GM21737 (cell line): Measurements from ENCODE around the gene FBXL13.
"Not testable (repeated sequence)": the region's sequence is repeated elsewhere in the genome, so short reads cannot be mapped to it uniquely, and the experiment has no call there.

Source experiments
- ATAC-seq: cut with Tn5 transposase; IDR thresholded peaks from one replicate; pipeline ENCODE4 v1.9.1; 2021; ENCODE audit warnings: mild to moderate bottlenecking, moderate library complexity; ENCODE audit not compliant: unreplicated experiment

Gene FBXL13

DNA sequence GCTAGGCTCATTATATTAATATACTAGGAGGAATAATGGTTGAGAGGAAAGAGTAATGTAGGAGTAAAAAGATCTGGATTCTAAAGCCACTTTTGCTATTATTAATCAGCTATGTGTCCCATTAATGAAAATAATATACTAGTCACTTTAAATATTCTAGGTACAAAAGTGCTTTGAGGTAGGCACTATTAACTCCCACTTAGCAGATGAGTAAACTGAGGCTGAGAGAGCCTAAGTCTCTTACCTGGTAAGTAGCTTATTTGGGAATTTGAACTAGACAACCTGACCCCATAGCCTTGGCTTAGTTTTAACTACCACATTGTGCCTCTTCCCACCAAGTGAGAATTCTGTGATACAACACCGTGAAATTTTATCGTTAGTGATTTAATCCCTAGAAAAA lies 6.3 kb upstream of the FBXL13 start:
- ATAC-seq, result no peak

DNA sequence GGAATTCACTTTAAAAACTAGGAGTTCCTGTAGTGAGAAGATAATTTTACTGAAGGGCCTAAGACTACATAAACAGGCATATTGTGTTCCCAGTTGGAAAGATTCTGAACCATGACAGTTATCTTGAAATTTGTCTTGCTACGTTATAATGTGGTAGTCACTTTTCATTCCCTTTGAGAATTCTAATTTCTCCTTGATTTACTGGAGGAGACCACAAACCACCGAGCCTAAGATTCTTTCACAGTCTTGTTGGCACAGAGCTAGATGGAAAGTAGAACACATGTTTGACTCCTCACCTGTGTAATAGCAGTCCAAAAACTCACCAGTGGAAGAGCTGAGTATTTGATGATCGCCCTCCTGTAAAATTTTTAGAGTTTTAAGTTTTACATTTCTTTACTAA lies 5.2 kb upstream of the FBXL13 start:
- ATAC-seq, result no peak

DNA sequence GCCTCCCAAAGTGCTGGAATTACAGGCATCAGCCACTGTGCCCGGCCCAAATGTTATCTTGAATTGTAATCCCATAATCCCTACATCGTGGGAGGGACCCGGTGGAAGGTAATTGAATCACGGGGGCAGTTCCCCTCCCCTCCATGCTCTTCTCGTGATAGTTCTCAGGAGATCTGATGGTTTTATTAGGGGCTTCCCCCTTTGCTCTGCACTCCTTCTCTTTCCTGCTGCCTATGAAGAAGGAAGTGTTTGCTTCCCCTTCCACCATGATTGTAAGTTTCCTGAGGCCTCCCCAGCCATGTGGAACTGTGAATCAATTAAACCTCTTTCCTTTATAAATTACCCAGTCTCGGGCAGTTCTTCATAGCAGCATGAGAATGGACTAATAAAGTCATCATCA lies 3.6 kb upstream of the FBXL13 start:
- ATAC-seq, result not testable (repeated sequence)

DNA sequence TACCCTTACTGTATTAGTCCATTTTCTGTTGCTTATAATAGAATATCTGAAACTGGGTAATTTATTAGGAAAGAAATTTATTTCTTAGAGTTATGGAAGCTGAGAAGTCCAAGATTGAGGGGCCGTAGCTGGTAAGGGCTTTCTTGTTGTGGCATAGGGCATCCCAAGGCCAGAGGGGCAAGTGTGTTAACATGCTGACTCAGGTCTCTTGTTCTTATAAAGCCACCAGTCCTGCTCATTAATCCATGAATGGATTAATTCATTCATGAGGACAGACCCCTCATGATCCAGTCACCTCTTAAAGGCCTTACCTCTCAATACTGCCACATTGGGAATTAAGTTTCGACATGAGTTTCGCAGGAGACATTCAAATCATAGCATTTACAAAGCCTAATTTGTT lies 2.7 kb upstream of the FBXL13 start:
- ATAC-seq, result no peak

DNA sequence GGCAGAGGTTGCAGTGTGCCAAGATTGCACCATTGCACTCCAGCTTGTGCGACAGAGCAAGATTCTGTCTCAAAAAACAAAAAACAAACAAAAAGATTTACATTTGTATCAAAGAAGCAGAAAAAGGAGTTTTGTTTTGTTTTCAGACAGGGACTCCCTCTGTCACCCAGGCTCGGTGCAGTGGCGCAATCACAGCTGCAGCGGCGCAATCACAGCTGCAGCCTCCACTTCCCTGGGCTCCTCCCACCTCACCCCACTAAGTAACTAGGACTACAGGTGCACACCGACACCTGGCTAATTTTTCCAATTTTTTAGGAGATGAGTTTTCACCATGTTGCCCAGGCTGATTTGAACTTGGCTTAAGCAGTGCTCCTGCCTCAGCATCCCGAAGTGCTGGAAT lies 2.2 kb upstream of the FBXL13 start:
- no peak for ATAC-seq

DNA sequence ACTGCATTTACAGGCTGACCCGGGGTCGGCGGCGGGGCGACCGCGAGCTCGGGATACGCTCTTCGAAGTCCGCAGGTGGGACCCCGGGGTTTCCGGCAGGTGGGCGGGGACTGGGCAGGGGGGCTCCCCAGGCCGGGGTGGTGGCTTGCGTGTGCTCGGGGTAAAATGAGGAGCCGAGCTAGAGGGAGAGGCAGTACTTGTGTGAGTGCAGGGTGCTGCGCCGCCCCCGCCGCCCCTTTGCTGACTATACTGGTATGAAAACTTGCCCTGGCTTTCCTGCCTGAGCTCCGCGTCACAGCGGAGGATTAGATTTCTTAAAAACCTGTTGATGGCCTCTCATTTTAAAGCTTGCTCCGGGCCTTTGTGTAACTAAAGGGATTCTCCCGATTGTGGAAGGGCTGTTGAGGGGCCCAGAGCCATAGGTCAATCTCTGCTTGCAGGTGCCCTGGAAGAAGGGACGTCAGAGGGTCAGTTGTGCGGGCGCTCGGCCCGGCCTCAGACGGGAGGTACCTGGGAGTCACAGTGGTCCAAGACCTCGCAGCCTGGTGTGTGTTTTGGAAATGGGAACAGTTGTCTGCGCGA lies 832 bp upstream of the FBXL13 start:
- peak; percentile 44 for ATAC-seq

DNA sequence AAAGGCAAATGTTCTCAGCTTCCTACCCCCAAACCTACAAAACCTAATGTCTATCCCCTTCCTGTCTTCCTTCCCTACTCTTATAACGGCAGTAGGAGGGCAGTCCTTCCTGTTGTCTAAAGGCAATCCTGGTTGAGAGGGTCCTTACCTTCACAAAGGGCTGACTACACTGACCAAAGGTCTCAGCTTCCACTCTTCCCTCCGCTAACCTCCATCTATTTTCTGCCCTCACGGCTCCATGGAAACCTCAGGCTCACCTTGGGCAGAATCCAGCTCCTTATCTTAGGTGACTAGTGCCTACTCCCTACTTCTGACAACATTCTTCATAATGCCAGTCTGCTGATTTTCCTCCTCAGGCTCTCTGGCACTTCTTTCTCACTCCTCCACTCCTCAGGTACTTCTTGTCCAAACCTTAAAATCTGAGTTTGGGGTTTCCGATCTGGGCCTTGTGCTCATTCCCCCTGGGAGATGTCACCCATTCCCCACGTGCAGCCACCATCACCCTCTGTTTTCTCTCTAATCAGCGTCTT lies 542 bp downstream of the FBXL13 start:
- ATAC-seq, result no peak

DNA sequence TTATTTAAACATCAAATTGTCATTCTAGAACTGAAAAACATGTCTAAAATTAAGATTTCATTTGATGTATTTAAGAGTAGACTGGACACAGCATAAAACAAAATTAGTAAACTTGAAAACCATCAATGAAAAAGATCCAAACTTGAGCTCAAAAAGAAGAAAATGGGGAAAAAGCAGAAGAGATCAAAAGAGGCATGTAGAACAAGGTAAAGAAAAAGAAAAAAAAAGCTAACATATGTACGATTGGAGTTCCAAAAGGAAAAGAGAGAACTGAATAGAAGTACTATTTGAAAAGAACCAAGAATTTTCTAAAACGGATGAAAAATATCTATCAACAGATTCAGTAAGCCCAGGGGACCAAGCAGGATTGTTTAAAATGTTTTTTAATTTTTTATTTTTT lies 3.6 kb downstream of the FBXL13 start:
- no peak for ATAC-seq

DNA sequence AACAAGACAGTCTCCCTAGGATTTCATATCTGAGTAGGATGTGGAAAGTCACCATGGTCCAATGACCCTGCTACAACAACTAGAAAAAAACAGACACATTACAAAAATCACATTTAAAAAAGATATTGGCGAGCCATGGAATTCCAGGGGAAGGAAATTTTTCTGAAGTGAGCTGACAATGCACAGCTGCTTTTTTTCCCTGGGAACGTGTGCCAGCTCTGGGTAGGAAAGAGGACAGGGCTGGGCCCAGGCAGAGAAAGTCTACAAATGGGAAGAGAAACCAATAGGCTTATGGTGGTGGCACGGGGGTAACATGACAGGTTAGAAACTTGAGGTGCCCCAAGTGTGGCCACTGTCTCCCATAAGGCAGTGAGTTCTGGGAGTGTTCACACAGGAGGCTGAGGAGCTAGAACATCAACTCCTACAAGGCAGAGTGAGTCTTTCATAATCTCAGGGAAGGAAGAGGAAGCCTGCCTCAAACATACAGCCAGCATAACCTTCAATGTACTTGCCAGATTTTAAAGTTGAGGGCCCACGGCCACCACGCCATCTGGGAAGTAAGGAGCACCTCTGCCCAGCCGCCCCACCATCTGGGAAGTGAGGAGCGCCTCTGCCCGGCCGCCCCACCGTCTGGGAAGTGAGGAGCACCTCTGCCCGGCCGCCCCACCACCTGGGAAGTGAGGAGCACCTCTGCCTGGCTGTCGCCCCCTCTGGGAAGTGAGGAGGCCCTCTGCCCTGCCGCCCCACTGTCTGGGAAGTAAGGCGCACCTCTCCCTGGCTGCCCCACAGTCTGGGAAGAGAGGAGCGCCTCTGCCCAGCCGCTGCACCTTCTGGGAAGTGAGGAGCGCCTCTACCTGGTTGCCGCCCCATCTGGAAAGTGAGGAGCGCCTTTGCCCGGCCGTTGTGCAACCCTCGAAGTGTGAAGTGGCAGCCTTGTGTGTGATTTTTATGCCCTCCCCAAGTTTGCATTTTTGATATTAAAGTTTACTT lies 5.9 kb downstream of the FBXL13 start:
- no peak for ATAC-seq

DNA sequence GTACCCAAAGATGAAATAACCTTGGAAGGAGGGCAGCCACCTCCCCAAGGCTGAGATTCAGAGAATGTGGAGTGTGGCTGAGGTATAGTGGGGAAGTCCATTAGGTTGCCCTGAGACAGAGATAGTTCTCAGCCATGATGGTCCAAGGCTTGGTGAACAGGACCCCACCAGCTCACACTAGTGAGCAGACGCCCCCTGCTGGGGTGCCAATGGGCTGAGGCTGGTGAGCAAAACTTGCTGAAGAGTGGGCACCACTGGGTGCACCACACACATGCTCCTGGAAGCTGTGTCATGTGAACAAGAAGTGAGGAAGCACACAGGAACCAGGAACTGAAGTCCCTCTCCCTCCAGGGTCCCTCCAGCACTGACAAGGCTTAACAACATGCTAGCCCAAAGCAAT lies 8.9 kb downstream of the FBXL13 start:
- ATAC-seq, result no peak

DNA sequence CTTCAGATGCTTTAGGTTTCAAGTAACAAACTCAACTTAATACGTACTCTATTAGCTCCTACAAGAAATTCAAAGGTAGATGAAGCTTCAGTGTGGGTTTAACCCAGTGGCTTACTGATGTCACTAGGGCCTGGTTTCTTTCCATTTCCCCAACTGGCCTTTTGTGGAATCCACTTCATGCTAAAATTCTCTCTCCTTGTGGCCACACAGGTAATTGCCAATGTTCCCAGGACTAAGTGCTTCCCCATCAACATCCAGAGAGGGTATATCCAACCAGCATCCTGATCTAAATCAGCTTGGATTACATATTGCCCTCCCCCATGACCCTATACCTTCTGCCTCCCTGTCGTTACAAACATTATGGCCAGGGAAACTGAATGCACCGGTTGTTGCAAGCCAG lies 10.7 kb downstream of the FBXL13 start:
- no peak for ATAC-seq

DNA sequence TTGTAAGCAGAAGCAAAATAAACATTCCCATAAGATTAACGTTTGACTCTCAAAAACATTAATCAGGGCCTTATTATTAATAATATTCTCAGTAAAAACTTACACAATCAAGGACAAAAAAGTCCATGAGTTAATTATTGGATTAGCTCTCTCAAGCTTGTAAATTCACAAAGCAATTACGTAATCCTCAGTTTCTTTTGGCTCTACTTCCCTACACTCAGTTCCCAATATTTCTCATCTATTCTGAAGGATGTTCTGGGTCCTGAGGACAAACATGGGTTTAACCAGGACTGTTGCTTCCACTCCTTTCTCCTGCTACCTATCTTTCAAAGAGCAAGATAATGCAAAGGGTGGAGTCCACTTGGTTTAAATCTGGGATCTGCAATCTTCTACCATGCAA lies 15.1 kb downstream of the FBXL13 start:
- ATAC-seq, result no peak

DNA sequence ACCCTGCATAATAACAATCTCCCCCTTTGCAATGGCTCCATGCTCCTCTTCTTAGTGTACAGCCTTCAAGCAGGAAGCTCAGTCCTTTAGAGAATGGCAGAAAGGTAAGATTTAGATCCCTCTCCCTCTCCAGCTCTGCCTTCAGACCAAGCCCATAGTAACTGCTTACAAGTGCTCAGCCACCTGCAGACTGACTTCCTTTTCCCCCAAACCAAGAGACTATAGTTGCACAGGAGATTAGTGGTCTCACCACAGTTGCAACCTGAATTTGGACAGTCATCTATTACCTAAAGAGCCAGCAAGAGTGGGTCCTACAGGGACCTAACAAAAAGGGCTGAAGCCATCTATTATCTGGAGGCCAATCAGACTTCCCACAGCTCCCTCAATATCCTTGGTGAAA lies 16.5 kb downstream of the FBXL13 start:
- no peak for ATAC-seq

DNA sequence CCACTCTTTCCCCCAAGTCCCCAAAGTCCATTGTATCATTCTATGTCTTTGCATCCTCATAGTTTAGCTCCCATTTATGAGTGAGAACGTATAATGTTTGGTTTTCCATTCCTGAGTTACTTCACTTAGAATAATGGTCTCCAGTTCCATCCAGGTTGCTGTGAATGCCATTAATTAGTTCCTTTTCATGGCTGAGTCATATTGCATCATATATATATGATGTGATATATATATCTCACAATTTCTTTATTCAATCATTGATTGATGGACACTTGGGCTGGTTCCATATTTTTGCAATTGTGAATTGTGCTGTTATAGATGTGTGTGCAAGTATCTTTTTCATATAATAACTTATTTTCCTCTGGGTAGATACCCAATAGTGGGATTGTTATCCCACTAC lies 18.6 kb downstream of the FBXL13 start:
- ATAC-seq, result not testable (repeated sequence)

DNA sequence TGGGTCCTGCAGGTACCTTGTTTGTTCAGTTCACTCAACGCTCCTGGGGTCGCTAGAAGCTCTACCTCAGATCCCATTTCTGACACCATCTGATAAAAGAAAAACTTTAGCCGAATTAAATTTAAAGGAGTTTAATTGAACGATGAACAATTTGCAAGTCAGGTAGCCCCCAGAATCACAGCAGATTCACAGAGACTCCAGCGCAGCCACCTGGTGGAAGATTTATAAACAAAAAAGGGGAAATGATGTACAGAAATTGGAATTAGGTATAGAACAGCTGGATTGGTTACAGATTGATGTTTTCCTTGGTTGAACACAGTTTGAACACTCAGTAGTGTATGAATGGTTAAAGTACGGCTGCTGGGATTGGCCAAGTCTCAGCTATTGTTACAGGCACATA lies 23.1 kb downstream of the FBXL13 start:
- ATAC-seq, result no peak

DNA sequence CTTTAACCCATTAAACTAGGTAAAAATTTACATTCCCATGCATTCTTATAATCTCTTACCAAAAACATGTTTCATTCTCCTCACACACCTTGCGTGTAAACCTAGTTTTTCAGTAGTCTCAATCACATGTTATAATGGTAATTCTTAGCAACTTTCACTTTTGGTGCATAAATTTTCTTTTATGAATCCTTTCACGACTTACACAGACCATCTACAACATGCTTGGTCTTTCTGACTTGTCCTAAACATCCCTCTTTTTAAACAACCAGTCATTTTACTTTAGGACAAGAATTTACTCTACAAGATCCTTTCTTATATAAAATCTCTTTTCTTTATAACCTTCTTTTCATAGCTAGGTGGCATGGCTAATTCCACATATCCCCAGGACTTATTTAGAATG lies 25.8 kb downstream of the FBXL13 start:
- ATAC-seq, result no peak

DNA sequence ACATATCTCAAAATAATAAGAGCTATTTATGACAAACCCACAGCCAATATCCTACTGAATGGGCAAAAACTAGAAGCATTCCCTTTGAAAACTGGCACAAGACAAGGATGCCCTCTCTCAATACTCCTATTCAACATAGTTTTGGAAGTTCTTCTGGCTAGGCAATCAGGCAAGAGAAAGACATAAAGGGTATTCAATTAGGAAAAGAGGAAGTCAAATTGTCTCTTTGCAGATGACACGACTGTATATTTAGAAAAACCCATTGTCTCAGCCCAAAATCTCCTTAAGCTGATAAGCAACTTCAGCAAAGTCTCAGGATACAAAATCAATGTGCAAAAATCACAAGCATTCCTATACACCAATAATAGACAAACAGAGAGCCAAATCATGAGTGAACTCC lies 32.8 kb downstream of the FBXL13 start:
- not testable (repeated sequence) for ATAC-seq

DNA sequence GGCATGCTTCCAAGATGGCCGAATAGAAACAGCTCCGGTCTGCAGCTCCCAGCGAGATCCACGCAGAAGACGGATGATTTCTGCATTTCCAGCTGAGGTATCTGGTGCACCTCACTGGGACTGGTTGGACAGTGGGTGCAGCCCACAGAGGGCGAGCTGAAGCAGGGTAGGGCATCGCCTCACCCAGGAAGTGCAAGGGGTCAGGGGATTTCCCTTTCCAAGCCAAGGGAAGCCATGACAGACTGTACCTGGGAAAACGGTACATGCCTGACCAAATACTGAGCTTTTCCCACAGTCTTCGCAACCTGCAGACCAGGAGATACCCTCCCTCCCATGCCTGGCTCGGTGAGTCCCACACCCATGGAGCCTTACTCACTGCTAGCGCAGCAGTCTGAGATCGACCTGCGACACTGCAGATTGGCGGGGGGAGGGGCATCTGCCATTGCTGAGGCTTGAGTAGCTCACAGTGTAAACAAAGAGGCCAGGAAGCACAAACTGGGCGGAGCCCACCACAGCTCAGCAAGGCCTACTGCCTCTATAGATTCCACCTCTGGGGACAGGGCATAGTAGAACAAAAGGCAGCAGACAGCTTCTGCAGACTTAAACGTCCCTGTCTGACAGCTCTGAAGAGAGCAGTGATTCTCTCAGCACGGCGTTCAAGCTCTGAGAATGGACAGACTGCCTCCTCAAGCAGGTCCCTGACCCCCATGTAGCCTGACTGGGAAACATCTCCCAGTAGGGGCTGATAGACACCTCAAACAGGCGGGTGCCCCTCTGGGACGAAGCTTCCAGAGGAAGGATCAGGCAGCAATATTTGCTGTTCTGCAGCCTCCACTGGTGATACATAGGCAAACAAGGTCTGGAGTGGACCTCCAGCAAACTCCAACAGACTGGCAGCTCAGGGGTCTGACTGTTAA lies 36.5 kb downstream of the FBXL13 start:
- ATAC-seq, result not testable (repeated sequence)

DNA sequence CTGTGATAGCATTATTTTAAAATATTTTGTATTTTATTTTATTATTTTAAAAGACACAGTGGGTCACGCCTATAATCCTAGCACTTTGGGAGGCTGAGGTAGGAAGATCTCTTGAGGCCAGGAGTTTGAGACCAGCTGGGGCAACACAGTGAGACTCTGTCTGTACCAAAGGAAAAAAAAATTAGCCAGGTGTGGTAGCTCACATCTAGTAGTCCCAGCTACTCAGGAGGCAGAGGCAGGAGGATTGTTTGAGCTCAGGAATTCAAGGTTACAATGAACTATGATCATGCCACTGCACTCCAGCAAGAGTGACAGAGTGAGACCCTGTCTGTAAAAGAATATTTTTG lies 37.1 kb downstream of the FBXL13 start:
- no peak for ATAC-seq

DNA sequence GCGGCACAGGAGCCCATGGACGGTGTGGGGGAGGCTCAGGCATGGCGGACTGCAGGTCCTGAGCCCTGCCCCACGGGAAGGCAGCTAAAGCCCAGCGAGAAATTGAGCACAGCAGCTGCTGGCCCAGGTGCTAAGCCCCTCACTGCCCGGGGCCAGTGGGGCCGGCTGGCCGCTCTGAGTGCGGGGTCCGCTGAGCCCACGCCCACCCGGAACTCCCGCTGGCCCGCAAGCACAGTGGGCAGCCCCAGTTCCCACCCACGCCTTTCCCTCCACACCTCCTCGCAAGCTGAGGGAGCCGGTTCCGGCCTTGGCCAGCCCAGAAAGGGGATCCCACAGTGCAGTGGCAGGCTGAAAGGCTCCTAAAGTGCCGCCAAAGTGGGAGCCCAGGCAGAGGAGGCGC lies 40.3 kb downstream of the FBXL13 start:
- not testable (repeated sequence) for ATAC-seq

DNA sequence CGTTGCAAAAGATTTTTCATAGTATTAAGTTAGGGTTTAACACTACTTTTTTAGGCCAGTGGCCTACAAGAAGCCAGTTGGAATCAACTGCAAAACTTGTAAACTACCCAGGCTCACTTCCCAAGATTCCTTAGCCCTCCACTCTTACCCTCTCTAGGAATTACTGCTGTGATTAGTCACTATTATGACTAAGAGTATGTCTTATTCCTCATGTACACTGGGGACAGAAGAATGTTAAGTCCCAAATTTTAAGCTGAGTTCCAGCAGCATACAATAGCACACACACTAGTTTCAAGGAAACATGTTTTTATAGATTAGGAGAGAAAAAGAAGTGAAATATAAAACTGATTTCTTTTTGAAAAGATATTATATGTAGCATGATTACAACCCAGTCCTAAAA lies 42.8 kb downstream of the FBXL13 start:
- no peak for ATAC-seq
